ENCODE results near the gene DIAPH3.

DIAPH3 gene

DNA sequence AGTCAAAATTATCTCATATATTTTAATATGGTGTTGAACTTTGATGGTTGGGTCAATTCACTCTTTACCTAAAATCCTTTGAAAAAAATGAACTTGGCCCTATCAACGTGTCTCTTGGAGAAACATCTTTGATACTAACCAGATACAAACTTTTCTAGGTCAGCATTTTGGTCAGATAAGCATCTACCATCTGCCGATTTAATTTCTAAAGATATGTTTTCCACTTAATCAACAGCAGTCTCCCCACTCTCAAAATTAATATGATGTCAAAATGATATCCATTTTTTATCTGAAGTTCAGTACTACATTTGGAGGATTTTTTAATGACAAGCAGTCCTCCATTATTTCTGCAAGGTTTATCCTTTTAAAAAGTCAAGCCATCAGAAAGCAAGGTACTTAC, 288.8 kb downstream of the DIAPH3 start:
- DNase-seq (ENCODE audit: low read depth in 2 of 2) = no peak

DNA sequence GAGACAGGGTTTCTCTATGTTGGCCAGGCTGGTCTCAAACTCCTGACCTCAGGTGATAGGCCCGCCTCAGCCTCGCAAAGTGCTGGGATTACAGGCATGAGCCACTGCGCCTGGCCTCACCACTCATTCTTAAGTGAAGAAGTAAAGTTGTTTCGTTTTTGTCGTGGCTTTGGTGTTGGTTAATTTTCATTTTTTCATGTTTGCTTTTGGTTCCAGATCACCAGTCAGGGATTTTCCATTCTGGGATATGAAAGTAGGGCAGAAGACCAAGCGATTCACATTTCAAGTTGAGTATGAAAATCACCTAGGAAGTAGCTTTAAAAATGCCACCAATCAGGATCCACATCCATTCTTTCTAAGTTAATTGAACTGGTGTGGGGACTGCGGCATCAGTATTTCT, 289.9 kb downstream of the DIAPH3 start:
- no peak for DNase-seq (ENCODE audit: low read depth in 2 of 2)

DNA sequence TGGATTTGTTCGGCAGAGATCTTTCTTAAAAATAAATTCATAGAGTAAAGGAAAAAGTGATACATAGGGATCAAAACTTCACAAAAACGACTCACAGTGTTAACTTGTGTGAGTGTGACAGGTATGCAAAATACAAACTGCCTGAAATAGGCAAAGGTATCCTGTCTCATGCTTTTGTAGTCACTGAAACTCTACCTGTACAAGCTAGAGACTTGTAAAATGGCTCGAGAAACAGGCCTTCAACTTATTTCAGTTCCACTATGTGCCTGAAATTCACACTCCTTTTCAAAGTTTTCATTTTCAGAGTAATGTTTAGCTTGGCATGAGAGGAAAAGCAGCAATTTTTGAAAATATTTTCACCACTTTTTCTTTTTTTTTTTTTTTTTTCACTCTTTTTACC, 290.4 kb downstream of the DIAPH3 start:
- no peak for DNase-seq (ENCODE audit: low read depth in 2 of 2)

DNA sequence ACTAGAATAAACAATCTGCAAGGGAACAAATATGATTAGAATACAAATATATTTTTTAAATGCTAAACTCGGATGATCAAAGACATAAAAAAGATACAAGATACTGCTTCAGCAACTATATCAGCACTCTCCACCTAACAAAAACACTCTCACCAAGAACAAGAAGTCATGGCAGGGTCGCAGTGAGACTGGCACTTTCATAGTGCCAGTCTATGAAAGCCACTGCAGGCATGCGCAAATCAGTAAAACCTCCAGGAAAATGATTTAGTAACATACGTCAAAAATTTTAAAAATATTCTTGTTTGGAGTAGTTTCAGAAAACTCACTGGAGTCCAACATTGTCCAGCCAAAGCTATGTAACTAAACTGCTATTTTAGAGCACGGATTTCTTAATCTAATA, 295.9 kb downstream of the DIAPH3 start:
- DNase-seq (ENCODE audit: low read depth in 2 of 2) = no peak

DNA sequence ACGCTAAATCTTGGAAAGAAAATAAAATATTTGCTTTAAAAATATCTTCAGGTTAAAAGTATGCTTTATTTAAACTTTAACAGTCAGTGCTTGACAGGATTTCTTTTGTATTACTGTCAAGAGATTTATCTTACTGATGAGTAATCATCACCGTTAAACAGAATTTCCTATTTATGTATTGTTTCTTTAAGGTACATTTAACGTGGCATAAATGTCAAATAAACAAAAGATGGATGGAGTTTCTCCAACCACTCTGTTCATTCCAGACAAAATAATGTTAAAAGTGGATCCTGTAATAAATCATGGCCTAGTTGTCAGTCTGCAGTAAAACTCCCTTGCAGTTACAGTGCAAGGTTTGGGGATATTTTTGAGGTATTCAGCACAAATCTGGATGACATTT, 298.3 kb downstream of the DIAPH3 start:
- no peak for DNase-seq (ENCODE audit: low read depth in 2 of 2)

DNA sequence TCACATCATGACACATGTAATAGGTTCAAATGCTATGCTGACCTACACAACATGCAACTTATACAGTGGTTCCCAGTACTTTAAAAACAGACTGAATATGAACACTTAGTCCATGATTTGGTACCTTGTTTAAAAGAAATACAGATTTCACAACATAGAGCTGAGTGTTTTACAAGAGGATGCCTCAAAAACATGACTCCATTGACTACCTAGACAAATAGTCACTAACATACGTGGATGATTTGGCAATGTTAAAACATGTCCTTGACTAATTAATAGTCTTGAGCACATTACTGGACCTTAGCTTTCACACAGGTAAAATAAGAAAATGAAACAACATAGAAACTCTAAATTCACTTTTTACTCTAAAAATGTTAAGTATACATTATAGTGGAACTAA, 300.1 kb downstream of the DIAPH3 start:
- DNase-seq (ENCODE audit: low read depth in 2 of 2) = no peak

DNA sequence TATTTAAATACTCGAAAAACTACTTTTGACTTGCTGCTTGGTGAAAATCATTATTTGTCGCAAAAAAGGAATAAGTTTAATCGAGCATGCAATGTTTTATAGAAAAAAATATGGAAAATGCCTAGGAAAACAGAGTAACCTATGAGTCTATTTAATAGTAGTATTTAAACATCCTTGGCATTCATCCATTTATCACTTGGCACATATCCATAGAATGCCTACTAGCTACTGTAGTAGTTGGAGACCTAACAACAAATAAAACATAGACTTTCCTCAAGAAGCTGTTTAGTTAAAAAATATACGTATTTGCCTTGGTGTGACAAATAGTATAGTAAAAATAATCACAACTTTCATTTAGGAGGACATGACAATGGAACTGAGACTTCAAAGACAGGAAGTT, 302.1 kb downstream of the DIAPH3 start:
- DNase-seq (ENCODE audit: low read depth in 2 of 2) = no peak

DNA sequence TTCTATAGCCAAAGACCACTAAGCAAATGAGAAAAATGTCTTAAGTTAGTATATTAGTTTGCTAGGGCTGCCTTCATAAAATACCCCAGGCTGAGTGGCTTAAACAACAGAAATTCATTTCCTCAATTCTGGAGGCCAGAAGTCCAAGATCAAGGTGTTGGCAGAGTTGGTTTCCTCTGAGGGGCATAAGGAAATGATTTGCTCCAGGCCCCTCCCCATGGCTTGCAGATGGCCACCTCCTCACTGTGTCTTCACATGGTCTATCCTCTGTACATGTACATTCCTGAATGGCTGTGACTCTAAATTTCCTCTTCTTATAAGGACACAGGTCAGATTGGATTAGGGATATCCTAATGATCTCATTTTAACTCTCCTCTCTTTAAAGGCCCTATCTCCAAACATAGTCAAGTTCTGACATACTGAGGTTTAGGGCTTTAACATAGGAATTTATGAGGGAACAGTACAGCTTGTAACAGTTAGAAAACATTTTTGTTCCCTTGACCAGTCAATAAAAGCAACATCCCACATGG, 307.4 kb downstream of the DIAPH3 start:
- DNase-seq (ENCODE audit: low read depth in 2 of 2) = no peak

DNA sequence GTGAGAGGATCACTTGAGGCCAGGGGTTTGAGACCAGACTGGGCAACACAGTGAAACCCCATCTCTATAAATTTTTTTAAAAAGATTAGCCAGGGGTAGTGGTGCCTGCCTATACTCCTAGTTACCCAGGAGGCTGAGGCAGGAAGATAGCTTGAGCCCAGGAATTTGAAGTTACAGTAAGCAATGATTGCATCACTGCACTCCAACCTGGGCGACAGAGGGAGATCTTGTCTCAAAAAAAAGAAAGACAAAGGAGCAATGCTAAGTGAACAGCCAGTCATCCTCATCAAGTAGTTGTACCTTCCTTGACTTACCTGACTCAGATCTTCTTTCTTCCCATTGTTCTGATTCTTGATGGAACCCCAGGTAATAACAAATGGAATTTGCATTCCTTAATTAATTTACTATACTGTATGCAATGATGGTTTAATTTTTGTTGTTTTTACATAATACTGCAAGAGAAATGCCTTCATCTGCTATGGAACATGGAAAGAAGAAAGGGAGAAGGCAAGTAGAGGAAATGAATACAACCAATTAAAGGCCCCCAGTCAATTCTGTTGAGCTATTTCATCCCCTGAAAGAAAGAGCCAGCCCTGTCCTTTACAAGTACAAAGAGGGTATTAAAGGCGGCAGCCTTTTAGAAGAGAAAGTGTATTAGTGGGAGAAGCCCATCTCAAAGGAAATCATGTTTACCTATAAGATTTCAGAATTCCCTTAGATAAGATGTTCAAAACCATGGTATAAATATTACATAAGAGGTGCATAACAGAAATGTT, 316.7 kb downstream of the DIAPH3 start:
- no peak for DNase-seq (ENCODE audit: low read depth in 2 of 2)

DNA sequence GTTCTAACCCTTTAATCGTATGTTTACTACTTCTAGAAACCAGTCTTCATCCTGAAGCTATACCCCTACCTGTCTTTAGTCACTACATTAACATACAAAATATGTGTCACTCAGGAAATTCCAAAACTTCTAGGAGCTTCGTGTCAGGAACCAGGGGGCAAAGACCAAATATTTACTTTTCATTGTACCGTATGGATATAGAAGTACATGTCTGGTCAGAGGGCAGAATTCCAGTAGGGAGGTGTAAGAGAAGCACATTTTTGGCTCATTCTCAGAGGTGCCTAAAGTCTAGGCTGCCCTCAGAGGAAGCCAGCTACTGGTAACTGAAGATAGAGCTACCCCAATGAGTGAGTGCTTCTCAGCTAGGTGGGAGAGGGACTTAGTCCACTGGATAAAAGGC, 320.7 kb downstream of the DIAPH3 start:
- no peak for DNase-seq (ENCODE audit: low read depth in 2 of 2)

DNA sequence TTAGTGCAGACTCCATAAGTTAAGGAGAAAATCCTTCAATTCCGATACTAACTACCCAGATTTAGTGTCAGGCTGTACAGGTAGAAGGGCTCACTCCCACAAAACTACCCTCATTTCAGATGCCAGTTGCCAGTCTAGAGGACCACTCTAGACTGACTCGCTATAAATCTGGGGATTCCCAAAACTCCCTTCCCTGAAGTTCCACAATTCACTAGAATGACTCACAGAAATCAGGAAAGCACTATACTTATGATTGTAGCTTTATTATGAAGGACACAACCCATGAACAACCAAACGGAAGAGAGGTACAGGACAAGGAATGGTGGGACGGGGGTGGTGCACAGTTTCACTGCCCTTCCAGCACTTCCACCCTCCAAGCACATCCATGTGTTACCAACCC, 321.2 kb downstream of the DIAPH3 start:
- DNase-seq (ENCODE audit: low read depth in 2 of 2) = no peak

DNA sequence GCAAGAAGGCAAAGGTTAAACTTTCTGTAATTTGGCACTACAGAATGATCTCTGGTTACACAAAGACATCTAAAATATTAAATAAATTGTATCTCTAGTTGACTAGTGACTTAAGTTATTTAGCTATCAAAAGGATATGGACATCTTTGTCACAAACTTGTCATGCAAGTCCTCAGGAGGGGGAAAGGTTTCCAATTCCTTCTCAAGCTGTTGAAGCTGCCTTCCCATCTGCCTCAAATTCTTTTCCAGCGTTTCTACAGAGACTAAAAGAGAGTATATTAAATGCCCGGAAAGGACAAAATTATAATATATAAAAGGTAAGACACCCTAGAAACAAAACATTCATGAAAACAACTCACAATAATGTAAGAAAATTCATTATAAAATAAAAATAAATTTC, 324.5 kb downstream of the DIAPH3 start:
- no peak for DNase-seq (ENCODE audit: low read depth in 2 of 2)

DNA sequence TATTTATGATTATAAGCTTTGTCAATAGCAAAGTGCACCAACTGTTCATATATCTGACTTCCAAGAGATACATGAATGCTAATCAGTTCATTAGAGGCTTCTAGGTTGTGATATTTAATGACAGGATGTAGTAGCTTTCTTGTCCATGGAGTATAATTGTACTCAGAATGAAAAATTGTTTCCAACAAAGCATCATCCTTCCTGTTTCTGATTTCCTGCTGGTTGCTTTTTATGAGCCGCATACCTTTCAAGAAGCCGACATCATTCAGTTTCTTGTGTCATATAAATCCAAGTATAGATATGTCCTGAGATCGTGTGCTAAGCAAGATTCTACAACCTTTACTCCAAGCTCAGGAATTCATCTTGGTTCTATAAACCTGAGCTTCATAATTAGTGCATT, 326.6 kb downstream of the DIAPH3 start:
- no peak for DNase-seq (ENCODE audit: low read depth in 2 of 2)

DNA sequence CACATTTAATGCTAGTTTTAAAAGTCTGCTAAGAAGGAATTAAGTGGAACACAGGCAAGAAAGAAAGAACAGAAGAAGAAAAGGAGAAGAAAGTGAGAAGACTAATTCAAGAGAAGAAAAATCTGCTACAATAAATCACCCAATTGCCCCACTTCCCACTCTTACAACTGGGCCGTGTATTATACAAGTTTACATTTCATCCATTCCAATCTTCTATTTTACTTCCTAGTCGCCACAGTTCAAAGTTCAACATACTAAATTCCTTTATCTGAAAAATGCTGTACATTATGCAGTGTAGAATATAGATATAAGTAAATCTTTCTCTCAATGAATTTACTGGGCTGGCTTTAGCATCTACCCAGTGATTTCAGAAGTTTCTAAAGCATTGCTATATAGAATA, 328.2 kb downstream of the DIAPH3 start:
- DNase-seq (ENCODE audit: low read depth in 2 of 2) = no peak

DNA sequence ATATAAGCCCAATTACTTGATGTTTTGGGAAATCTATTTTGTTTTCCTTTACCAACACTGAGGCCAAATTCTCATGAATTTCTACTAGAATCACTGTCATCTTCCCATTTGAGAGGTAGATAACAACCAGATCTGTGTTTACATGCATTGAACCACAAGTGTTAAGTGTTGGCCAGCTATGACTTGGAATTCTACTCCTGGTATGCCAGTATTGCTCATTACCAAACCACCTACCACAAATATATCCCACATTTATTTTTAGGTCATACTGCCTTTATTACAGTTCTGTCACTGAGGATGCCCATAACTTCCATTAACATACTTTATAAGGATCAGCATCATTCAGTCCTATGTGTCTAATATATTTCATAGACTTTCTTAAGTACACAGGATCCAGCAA, 328.9 kb downstream of the DIAPH3 start:
- DNase-seq (ENCODE audit: low read depth in 2 of 2) = no peak

DNA sequence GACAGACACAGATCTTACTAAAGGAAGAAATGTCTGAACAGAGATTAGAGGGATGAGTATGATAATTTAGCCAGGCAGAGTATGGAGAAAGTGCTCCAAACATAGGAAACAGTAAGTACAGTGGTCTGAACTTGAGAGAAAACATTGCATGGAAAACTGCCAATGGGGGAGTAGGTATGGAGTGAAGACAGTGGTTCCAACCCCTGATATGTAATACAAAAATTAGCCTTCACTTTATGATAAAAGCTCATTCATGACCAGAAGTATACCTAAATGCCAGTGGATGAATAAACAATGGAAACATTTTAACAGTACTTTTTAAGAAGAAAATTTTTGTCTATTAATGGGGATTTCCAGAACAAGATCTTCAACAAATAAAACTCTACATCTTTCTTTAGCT, 334.0 kb downstream of the DIAPH3 start:
- no peak for DNase-seq (ENCODE audit: low read depth in 2 of 2)

DNA sequence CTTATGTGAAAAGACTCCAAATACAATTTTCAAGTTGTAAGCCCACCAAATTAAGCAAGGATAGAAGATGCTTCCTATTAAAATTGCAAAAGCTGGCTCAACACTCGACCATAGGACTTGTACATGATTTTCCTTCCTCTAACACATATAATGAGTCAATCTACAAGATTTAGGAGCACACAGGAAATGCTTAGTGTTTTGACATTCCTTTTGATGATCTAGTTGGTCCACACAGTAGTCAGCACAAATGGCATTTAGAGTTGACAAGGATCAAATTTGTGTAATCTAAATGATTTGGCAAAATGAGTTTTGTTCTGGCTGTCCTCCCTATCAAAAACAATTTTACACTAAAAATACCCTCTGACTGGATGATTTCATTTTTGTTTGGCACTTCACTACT, 340.2 kb downstream of the DIAPH3 start:
- DNase-seq (ENCODE audit: low read depth in 2 of 2) = no peak

DNA sequence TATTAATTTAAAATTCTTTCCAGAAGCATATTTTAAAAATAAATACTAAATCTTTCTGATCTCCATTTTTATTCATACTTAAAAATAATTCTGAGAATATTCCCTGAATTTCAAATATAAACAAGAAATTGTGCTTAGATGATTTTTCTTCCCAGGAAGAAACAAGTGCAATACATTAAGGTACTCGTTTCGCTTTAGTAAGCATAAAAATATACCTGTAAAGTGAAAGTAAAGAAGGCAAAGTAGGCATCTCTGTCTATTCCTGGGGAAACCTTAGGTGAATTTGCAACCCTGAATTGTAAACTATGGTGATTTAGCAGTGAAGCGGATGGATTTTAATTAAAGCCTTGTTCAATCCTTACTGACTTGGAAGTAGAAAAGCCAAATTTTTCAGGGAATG, 354.2 kb downstream of the DIAPH3 start:
- no peak for DNase-seq (ENCODE audit: low read depth in 2 of 2)

DNA sequence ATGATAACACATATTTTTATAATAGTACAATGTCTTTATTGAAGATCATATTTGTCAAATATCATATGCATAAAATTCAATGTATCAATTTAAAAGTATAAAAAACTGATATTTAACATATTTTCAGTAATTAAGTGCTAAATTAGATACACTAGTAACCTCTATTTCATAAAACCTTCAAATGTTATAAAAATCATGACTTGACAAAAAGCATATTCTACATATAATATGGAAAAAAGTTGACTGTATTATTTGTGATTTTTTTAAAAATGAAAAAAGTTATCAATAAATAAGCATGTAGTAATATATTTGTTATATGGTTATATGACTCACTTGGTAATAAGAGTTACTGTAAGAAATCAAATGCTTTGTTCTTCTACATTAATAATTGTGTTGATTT, 356.9 kb downstream of the DIAPH3 start:
- no peak for DNase-seq (ENCODE audit: low read depth in 2 of 2)

DNA sequence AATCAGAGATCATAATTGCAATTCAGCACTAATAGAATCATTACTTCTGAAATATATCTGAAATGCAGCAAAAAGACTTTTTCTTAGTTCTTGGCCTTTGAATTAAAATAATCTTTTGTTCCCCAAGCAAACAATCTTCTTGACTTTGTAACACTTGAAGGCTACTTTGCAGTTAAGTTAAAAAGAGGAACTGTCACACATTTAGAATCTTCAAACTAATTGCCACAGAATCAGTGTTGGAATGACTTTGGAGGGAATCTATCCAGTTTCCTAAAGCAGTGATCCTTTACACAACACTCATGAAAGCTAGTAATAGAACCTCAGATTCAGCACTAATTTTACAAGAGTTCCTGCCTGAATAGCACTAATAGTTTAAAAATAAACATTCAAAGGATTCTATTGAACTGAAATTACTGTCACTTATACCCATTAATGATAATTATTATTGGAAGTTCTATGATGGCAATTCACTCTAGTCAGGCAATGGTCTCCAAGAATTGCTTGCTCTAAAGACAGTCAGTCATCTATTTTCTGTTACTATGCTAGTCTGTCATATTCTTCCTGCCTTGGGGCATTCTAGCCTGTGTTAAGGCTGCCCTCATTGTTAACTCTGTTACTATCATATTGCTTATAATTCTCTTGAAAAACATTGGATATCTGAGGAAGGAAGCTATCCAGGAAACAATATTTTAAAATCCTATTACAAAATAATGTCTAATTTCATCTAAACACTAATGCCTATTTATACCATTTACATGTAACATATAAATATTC, 362.4 kb downstream of the DIAPH3 start:
- DNase-seq (ENCODE audit: low read depth in 2 of 2) = no peak

DNA sequence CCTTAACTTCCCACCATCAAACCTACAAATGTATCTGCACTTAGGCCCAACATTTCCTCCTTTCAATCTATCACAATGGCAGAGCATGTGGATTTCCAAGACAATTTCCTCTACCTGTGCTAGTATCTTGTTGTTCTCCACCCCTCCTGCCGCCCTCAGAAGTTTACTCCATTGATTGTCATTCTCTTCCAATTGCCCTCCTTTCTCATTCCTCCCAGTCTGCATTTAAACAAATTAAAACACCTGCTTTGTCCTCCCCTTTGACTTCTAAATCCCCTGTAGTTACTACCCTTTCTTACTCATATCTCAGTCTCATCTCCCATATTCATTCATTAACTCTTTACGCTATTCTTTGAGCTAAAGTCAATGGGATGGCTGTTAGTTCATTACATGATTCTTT, 370.6 kb downstream of the DIAPH3 start:
- DNase-seq (ENCODE audit: low read depth in 2 of 2) = no peak

DNA sequence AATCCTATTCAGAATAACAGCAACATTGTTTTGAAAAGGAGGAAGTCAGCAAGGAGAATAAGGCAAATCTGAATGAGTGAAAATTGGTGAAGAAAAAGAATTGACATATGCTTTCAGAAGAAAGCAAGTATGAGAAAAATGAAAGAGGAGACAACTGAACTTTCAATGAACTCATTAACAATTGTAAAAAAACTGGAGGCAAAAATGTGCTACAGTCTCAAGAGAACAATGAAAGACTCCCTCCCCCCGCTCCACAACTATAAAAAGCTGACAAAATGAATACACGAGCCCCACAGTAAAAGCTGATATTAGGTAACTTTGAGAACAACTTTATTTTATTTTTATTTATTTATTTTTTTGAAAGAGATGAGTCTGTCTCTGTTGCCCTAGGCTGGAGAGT, 373.1 kb downstream of the DIAPH3 start:
- DNase-seq (ENCODE audit: low read depth in 2 of 2) = no peak

DNA sequence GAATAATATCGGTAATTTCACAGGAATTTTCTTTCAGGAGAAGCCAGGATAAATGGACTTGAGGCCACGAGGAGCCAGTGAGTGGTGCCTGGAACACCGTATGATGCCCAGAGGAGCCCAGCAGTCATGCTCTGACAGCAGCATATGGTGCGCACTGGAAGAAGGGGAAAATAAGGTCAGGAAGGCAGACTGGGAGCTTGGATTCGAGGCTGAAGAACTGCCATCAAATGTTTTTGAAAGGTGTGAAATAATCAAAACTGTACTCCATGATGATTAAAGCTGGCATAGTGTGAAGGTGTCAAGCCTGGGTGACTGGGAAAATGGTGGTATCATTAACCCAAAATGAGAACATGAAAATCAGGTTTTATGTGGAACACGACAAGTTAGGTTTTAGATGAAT, 374.2 kb downstream of the DIAPH3 start:
- DNase-seq (ENCODE audit: low read depth in 2 of 2) = no peak
